ENCODE measurements around the gene E4F1. TPM values are rescaled to one million over a fixed set of nuclear protein-coding genes. Genes with fewer than 3 reads are reported as not detected.

E4F1 gene
- total and polyA plus RNA-seq, 2 donors (not counting 3 experiments of a cell fraction or from before 2014, with no cell fraction given): 28.6 to 32.7 TPM

DNA sequence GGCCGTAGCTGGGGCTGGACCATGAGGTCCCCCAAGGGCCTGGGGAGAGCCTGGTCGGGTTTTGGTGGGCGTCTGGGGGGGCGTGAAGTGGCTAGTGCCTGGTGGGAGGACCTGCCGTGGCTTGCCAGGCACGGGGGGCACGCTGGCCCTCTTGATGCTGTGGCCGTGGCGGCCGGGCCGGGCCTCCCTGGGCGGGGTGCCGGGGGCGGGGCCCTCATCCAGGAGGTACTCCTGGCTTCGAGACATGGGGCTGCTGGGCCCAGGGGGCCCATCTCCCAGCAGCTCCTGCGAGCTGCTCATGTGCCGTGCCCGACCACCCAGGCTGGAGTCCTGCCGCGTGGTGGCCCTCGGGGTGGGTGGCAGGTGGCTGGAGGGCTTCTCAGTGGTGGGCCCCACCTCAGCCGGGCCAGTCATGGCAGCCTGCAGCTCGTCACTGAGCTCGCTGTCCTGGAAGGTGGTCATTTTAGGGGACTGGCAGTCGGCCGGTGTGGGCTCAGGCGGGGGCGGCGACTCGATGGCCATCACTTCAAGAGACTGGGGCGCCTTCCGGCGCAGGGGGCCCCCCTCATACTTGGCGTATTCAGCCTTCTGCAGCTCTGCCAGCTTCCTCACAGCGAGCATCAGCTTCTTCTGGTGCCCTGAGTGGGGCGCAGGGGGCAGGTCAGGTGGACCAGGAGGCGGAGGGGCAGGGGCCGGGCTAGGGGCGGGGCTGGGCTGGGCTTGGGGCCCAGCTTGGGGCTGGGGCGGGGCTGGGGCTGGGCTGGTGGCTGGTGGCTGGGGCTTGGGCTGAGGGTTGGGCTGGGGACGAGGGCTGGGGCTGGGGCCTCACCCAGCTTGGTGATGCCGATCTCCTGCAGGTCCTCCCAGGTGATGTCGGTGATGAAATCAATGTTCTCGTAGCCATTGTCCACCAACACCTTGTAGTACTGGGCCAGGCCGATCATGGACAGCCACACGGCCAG is 42.1 kb upstream of the E4F1 start:
- TF ChIP-seq JUN (IDR thresholded peaks at IDR 0.05; ENCODE audit: borderline replicate concordance, insufficient read depth, insufficient read length, low read depth) (no peak), EZH2 (IDR thresholded peaks at IDR 0.05; ENCODE audit: borderline replicate concordance, low read depth, low read length, severe bottlenecking) (no peak)
- TF ChIP-seq, protein P1, sequence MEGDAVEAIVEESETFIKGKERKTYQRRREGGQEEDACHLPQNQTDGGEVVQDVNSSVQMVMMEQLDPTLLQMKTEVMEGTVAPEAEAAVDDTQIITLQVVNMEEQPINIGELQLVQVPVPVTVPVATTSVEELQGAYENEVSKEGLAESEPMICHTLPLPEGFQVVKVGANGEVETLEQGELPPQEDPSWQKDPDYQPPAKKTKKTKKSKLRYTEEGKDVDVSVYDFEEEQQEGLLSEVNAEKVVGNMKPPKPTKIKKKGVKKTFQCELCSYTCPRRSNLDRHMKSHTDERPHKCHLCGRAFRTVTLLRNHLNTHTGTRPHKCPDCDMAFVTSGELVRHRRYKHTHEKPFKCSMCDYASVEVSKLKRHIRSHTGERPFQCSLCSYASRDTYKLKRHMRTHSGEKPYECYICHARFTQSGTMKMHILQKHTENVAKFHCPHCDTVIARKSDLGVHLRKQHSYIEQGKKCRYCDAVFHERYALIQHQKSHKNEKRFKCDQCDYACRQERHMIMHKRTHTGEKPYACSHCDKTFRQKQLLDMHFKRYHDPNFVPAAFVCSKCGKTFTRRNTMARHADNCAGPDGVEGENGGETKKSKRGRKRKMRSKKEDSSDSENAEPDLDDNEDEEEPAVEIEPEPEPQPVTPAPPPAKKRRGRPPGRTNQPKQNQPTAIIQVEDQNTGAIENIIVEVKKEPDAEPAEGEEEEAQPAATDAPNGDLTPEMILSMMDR (IDR thresholded peaks at IDR 0.05; ENCODE audit: extremely low read depth in 1 of 2, insufficient read depth in 1 of 2, low read depth in 1 of 2, low read length in 2 of 2): no peak

More for the DNA sequence above, 42.1 kb upstream of the E4F1 start:
- ChIA-PET POLR2A (interaction anchor here (1.2 kb wide), 1 partner anchor 26 kb away, joined by 6 read pairs; the partner anchor contains the start of gene TRAF7), CTCF (no interaction called here)
- no peaks in the 10 kb centered on the region for H3K79me2 ChIP-seq (ENCODE audit: control insufficient read depth, insufficient read depth, low read length)
- no TSS peak for BruUV-seq (replicated peaks)
- intact Hi-C loops (cut with micrococcal nuclease): no loop called here
- dilution Hi-C loops (cut with MboI; ENCODE audit: extremely low pct_ligation_motif_present, low sequenced_read_pairs): no loop called here
- H3K27me3 ChIP-seq (ENCODE audit: control insufficient read depth in 2 of 2, insufficient read depth in 2 of 2, low read length in 2 of 2): no peaks in the 10 kb centered on the region
- H3K4me1 ChIP-seq (ENCODE audit: control insufficient read depth, extremely low read depth, insufficient read depth, low read length): no peaks in the 10 kb centered on the region
- H3K9me3 ChIP-seq (replicated peaks; ENCODE audit: control insufficient read depth, insufficient read depth, low read length): no peaks in the 10 kb centered on the region
- H3K36me3 ChIP-seq (ENCODE audit: control insufficient read depth in 2 of 2, extremely low read depth in 1 of 2, insufficient read depth in 2 of 2, low read length in 2 of 2): peaks cover 4 to 5% of the 10 kb centered on the region in 2 experiments
- no peak overlapping the region for H3K9ac ChIP-seq (replicated peaks; ENCODE audit: extremely low read depth, insufficient read depth, low read length)
- H3K4me3 ChIP-seq (replicated peaks in 1 of 3; ENCODE audit: insufficient read depth in 1 of 3, low read depth in 1 of 3, low read length in 3 of 3): no peak overlapping the region
- no peak overlapping the region for H3K27ac ChIP-seq (ENCODE audit: insufficient read depth, low read depth, low read length)
- H3K9me1 ChIP-seq (replicated peaks; ENCODE audit: control insufficient read depth, extremely low read depth, insufficient read depth, low read length): no peaks in the 10 kb centered on the region
- DNase-seq (ENCODE audit: low read depth, low spot score) (no peak), FAIRE-seq (no peak)
- no peaks in the 10 kb centered on the region for H4K20me1 ChIP-seq (replicated peaks; ENCODE audit: control insufficient read depth, extremely low read depth, insufficient read depth, low read length)
- H2AFZ ChIP-seq (ENCODE audit: low read depth, low read length): no peak overlapping the region
- H3K4me2 ChIP-seq (ENCODE audit: insufficient read depth, low read length): no peak overlapping the region

Data from endothelial cell of umbilical vein (primary cell).